ENCODE data around the gene HYOU1.

Gene HYOU1

GRCh38 chr11:119056421-119056999 is 495 bp downstream of the HYOU1 start:
- DNase-seq: peak; percentile 46 to 56 (median 51)
- Histone ChIP-seq H3K36me3 (ENCODE audit: control insufficient read depth, insufficient read depth, low read length) (peaks cover 35% of the 10 kb centered on the region), H3K4me1 (ENCODE audit: control insufficient read depth, insufficient read depth, low read length, poor library complexity, severe bottlenecking) (peaks cover 22% of the 10 kb centered on the region), H3K27me3 (replicated peaks; ENCODE audit: control insufficient read depth, insufficient read depth, low read length, poor library complexity, severe bottlenecking) (no peaks in the 10 kb centered on the region), H3K27ac (ENCODE audit: insufficient read depth, low read length, poor library complexity, severe bottlenecking) (peak overlapping the region; percentile 91), H3K4me3 (ENCODE audit: insufficient read depth, low read depth, low read length, poor library complexity, severe bottlenecking) (peak overlapping the region; percentile 89), H3K9me3 (ENCODE audit: control insufficient read depth, low read length) (no peaks in the 10 kb centered on the region)

- Histone ChIP-seq H3K9me3 (ENCODE audit: control insufficient read depth, low read length) (no peaks in the 10 kb centered on the region), H3K4me1 (ENCODE audit: control insufficient read depth, insufficient read depth, low read length, poor library complexity, severe bottlenecking) (peaks cover 22% of the 10 kb centered on the region), H3K27ac (ENCODE audit: insufficient read depth, low read length, poor library complexity, severe bottlenecking) (peak overlapping the region; percentile 91), H3K4me3 (ENCODE audit: insufficient read depth, low read depth, low read length, poor library complexity, severe bottlenecking) (peak overlapping the region; percentile 89), H3K27me3 (replicated peaks; ENCODE audit: control insufficient read depth, insufficient read depth, low read length, poor library complexity, severe bottlenecking) (no peaks in the 10 kb centered on the region), H3K36me3 (ENCODE audit: control insufficient read depth, insufficient read depth, low read length) (peaks cover 41% of the 10 kb centered on the region)
- DNase-seq: no peak
Measured at GRCh38 chr11:119055901-119056300, 1.1 kb downstream of the HYOU1 start.

GRCh38 chr11:119054418-119054817 is 2.6 kb downstream of the HYOU1 start:
- Histone ChIP-seq H3K27me3 (replicated peaks; ENCODE audit: control insufficient read depth, insufficient read depth, low read length, poor library complexity, severe bottlenecking) (no peaks in the 10 kb centered on the region), H3K4me1 (ENCODE audit: control insufficient read depth, insufficient read depth, low read length, poor library complexity, severe bottlenecking) (peaks cover 22% of the 10 kb centered on the region), H3K36me3 (ENCODE audit: control insufficient read depth, insufficient read depth, low read length) (peaks cover 54% of the 10 kb centered on the region), H3K4me3 (ENCODE audit: insufficient read depth, low read depth, low read length, poor library complexity, severe bottlenecking) (no peak overlapping the region), H3K27ac (ENCODE audit: insufficient read depth, low read length, poor library complexity, severe bottlenecking) (no peak overlapping the region), H3K9me3 (ENCODE audit: control insufficient read depth, low read length) (no peaks in the 10 kb centered on the region)
- no peak for DNase-seq

DNA sequence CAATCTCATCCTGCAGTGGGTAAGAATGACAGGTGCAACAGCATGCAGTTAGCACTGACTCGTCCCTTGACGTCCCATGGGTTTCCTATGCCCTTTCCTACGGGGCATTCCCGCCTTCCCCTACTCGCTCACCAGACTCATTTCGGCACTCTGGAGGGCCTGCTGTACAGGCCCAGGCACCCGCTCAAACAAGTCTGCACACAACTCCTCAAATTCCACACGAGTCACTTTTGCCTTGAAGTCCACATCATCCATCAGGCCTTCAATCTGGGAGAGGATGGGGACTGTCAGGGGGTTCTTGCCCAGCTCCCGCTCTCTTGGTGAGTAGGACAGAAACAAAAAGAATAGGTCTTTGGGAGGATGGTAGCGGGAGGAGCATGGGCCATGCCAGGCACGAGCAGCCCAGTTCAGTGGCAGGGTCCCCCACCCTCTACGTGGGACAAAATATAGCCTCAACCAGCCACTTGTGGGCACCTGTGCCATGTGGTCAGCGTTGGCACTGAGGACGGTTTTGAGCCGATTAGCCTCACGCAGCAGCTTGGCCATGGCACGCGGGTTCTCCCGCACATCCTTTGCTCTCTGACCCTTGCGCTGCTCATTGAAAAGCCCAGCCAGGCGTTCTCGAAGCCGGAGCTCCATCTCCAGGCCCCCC is 4.7 kb downstream of the HYOU1 start:
- H3K4me3 ChIP-seq (ENCODE audit: insufficient read depth, low read depth, low read length, poor library complexity, severe bottlenecking): no peak overlapping the region
- peaks cover 76% of the 10 kb centered on the region for H3K36me3 ChIP-seq (ENCODE audit: control insufficient read depth, insufficient read depth, low read length)
- DNase-seq: no peak
- peaks cover 12% of the 10 kb centered on the region for H3K4me1 ChIP-seq (ENCODE audit: control insufficient read depth, insufficient read depth, low read length, poor library complexity, severe bottlenecking)
- no peak overlapping the region for H3K27ac ChIP-seq (ENCODE audit: insufficient read depth, low read length, poor library complexity, severe bottlenecking)
- H3K27me3 ChIP-seq (replicated peaks; ENCODE audit: control insufficient read depth, insufficient read depth, low read length, poor library complexity, severe bottlenecking): no peaks in the 10 kb centered on the region
- no peaks in the 10 kb centered on the region for H3K9me3 ChIP-seq (ENCODE audit: control insufficient read depth, low read length)

DNA sequence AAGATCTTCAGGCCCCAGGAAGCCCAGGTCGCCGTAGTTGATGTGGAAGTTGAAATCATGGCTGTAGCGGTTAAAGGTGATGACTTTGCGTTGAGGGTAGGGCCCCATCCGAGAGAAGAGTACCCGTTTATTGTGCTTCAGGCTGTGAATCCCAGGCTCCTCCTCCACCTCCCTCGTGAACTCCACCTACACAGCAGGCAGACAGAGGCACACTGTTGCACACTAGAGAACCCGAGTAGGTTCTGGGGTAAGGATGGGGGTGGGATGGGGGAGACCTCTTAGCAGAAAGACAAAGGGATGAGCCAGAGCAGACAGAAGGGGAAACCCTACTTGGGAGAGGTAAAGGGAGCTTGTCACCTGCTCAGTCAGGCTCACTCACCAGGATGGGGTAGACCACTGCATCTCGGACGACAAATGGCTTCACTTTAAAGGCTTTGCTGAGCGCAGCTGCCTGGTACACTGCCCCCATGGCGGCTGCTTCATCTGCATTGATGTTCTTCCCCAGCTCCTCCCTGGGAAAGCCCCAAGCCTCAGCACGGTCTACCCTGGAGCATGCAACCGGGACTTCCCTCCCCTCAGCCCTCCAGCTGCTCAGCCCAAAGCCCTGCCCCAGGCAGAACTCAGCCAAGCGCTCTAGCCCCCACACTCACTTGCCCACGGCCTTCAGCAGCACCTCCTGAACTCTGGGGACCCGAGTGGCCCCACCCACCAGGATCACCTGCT is 5.4 kb downstream of the HYOU1 start:
- H3K36me3 ChIP-seq (ENCODE audit: control insufficient read depth, insufficient read depth, low read length): peaks cover 81% of the 10 kb centered on the region
- H3K27ac ChIP-seq (ENCODE audit: insufficient read depth, low read length, poor library complexity, severe bottlenecking): no peak overlapping the region
- H3K9me3 ChIP-seq (ENCODE audit: control insufficient read depth, low read length): no peaks in the 10 kb centered on the region
- no peak for DNase-seq
- peaks cover 12% of the 10 kb centered on the region for H3K4me1 ChIP-seq (ENCODE audit: control insufficient read depth, insufficient read depth, low read length, poor library complexity, severe bottlenecking)
- no peaks in the 10 kb centered on the region for H3K27me3 ChIP-seq (replicated peaks; ENCODE audit: control insufficient read depth, insufficient read depth, low read length, poor library complexity, severe bottlenecking)
- H3K4me3 ChIP-seq (ENCODE audit: insufficient read depth, low read depth, low read length, poor library complexity, severe bottlenecking): no peak overlapping the region

- no peaks in the 10 kb centered on the region for H3K9me3 ChIP-seq (ENCODE audit: control insufficient read depth, low read length)
- DNase-seq: no peak
- no peaks in the 10 kb centered on the region for H3K27me3 ChIP-seq (replicated peaks; ENCODE audit: control insufficient read depth, insufficient read depth, low read length, poor library complexity, severe bottlenecking)
- peaks cover 84% of the 10 kb centered on the region for H3K36me3 ChIP-seq (ENCODE audit: control insufficient read depth, insufficient read depth, low read length)
- H3K4me3 ChIP-seq (ENCODE audit: insufficient read depth, low read depth, low read length, poor library complexity, severe bottlenecking): no peak overlapping the region
- H3K27ac ChIP-seq (ENCODE audit: insufficient read depth, low read length, poor library complexity, severe bottlenecking): no peak overlapping the region
- no peaks in the 10 kb centered on the region for H3K4me1 ChIP-seq (ENCODE audit: control insufficient read depth, insufficient read depth, low read length, poor library complexity, severe bottlenecking)
Measured at GRCh38 chr11:119049081-119049480, 7.9 kb downstream of the HYOU1 start.

DNA sequence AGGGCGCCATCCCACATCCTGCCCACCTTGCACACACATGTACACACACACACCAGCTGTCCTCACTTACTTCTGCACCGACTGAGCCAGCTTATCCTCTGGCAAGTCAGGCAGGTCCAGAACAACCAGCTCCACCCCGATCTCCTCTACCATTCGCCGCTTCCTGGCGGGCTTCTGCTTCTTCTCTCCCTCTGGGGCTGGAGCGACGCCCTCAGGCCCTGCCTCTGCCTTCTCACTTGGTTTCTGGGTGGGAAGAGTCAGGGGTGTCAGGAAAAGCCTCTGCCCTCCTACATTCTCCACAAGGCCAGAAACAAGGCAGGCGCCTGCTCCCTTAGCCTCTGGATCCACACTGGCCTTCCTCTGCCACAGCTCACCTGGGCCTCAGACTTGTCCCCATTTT is 8.4 kb downstream of the HYOU1 start:
- H3K27me3 ChIP-seq (replicated peaks; ENCODE audit: control insufficient read depth, insufficient read depth, low read length, poor library complexity, severe bottlenecking): no peaks in the 10 kb centered on the region
- H3K36me3 ChIP-seq (ENCODE audit: control insufficient read depth, insufficient read depth, low read length): peaks cover 80% of the 10 kb centered on the region
- H3K9me3 ChIP-seq (ENCODE audit: control insufficient read depth, low read length): no peaks in the 10 kb centered on the region
- H3K4me1 ChIP-seq (ENCODE audit: control insufficient read depth, insufficient read depth, low read length, poor library complexity, severe bottlenecking): no peaks in the 10 kb centered on the region
- no peak for DNase-seq
- H3K4me3 ChIP-seq (ENCODE audit: insufficient read depth, low read depth, low read length, poor library complexity, severe bottlenecking): no peak overlapping the region
- no peak overlapping the region for H3K27ac ChIP-seq (ENCODE audit: insufficient read depth, low read length, poor library complexity, severe bottlenecking)

GRCh38 chr11:119047205-119047604 is 9.8 kb downstream of the HYOU1 start:
- no peaks in the 10 kb centered on the region for H3K9me3 ChIP-seq (ENCODE audit: control insufficient read depth, low read length)

GRCh38 chr11:119046489-119046888 is 10.5 kb downstream of the HYOU1 start:
- peaks cover 58% of the 10 kb centered on the region for H3K36me3 ChIP-seq (ENCODE audit: control insufficient read depth, insufficient read depth, low read length)
- H3K9me3 ChIP-seq (ENCODE audit: control insufficient read depth, low read length): no peaks in the 10 kb centered on the region
- H3K4me3 ChIP-seq (ENCODE audit: insufficient read depth, low read depth, low read length, poor library complexity, severe bottlenecking): no peak overlapping the region
- no peaks in the 10 kb centered on the region for H3K27me3 ChIP-seq (replicated peaks; ENCODE audit: control insufficient read depth, insufficient read depth, low read length, poor library complexity, severe bottlenecking)
- DNase-seq: no peak
- no peak overlapping the region for H3K27ac ChIP-seq (ENCODE audit: insufficient read depth, low read length, poor library complexity, severe bottlenecking)
- H3K4me1 ChIP-seq (ENCODE audit: control insufficient read depth, insufficient read depth, low read length, poor library complexity, severe bottlenecking): no peaks in the 10 kb centered on the region

More at GRCh38 chr11:119047205-119047604, 9.8 kb downstream of the HYOU1 start:
- Histone ChIP-seq H3K4me3 (ENCODE audit: insufficient read depth, low read depth, low read length, poor library complexity, severe bottlenecking) (no peak overlapping the region), H3K27ac (ENCODE audit: insufficient read depth, low read length, poor library complexity, severe bottlenecking) (no peak overlapping the region), H3K4me1 (ENCODE audit: control insufficient read depth, insufficient read depth, low read length, poor library complexity, severe bottlenecking) (no peaks in the 10 kb centered on the region), H3K27me3 (replicated peaks; ENCODE audit: control insufficient read depth, insufficient read depth, low read length, poor library complexity, severe bottlenecking) (no peaks in the 10 kb centered on the region), H3K36me3 (ENCODE audit: control insufficient read depth, insufficient read depth, low read length) (peaks cover 65% of the 10 kb centered on the region)
- no peak for DNase-seq

DNA sequence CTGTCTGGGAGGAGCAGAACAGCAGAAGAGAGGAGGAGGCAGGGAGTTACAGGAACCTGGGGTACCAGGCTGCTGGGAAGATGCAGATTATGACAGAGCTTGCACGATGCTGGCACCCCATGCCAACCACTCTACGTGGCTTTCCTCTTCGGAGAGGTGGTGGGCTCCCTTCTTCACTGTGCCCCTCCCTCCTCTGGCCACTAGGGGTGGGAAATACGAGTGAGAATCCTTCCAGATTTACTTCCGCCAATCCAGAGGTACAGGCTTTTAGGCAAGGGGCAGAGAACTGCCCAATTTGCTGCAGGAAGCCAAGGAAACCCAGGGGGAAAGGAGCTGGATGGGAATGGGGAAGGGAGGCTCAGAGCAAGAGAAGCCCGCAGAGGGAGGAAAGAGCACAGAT is 12.3 kb downstream of the HYOU1 start:
- H3K27me3 ChIP-seq (replicated peaks; ENCODE audit: control insufficient read depth, insufficient read depth, low read length, poor library complexity, severe bottlenecking): no peaks in the 10 kb centered on the region
- DNase-seq: no peak
- H3K4me1 ChIP-seq (ENCODE audit: control insufficient read depth, insufficient read depth, low read length, poor library complexity, severe bottlenecking): no peaks in the 10 kb centered on the region
- peaks cover 42% of the 10 kb centered on the region for H3K36me3 ChIP-seq (ENCODE audit: control insufficient read depth, insufficient read depth, low read length)
- H3K4me3 ChIP-seq (ENCODE audit: insufficient read depth, low read depth, low read length, poor library complexity, severe bottlenecking): no peak overlapping the region
- no peaks in the 10 kb centered on the region for H3K9me3 ChIP-seq (ENCODE audit: control insufficient read depth, low read length)
- no peak overlapping the region for H3K27ac ChIP-seq (ENCODE audit: insufficient read depth, low read length, poor library complexity, severe bottlenecking)
